ENCODE results near the gene COMT.

COMT gene

DNA sequence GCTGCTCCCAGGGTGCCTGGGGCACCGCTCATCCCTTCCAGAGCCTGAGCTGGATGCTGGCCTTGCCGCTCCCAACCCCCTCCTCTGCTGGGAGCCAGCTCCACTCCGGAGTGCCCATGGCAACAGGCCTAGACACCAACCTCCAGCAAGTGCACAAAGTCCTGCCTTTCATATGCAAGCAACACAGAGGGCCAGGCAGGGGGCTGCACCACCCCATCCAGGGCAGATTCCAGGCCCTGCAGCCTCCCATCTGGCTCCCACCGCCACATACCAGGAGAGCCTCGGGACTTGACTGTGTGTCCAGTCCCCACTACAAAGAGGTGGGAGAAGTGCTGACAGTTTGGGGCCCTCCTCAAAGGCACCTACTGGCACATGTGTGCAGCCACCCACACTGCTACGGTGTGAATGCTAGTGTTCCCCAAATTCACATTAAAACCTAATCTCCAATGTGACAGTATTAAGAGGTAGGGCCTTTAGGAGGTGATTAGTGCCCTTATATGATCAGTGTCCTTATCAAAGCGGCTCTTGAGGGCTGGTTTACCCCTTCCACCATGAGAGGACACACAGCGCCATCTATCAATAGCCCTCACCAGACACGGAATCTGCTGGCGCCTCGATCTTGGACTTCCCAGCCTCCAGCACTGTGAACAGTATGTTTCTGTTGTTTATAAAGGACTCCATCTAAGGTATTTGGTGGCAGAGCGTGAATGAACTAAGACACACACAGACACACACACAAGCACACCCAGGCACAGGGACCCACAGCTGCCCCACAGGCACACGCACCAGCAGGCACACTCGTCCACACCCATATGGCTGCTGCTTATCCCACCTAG lies 58.9 kb downstream of the COMT start:
- no peak for DNase-seq (ENCODE audit: extremely low read depth, low read depth)
- TF ChIP-seq, protein P1, sequence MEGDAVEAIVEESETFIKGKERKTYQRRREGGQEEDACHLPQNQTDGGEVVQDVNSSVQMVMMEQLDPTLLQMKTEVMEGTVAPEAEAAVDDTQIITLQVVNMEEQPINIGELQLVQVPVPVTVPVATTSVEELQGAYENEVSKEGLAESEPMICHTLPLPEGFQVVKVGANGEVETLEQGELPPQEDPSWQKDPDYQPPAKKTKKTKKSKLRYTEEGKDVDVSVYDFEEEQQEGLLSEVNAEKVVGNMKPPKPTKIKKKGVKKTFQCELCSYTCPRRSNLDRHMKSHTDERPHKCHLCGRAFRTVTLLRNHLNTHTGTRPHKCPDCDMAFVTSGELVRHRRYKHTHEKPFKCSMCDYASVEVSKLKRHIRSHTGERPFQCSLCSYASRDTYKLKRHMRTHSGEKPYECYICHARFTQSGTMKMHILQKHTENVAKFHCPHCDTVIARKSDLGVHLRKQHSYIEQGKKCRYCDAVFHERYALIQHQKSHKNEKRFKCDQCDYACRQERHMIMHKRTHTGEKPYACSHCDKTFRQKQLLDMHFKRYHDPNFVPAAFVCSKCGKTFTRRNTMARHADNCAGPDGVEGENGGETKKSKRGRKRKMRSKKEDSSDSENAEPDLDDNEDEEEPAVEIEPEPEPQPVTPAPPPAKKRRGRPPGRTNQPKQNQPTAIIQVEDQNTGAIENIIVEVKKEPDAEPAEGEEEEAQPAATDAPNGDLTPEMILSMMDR (IDR thresholded peaks at IDR 0.05; ENCODE audit: low read depth, low read length): no peak

DNA sequence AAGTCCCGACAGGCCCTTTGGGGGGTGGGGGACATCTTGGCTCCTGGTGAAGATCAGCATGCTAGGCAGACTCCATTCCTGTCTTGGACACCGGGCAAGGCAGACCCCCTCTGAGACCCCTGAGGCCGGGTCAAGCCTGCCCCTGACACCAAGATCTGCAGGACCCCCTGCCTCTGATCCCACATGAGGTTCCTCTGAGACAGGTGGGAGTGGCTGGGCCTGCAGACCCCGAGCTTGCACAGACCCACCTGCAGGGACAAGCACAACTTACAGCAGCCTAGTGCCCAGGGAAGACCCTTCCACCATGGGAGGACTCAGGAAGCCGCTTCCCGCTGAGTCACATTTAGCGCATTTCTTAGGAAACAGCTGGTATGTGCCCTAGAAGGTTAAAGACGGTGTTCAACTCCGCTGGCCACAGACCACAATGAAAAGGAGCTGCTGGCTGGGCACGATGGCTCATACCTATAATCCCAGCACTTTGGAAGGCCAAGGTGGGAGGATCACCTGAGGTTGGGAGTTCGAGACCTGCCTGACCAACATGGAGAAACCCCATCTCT lies 59.6 kb downstream of the COMT start:
- no peak for DNase-seq (ENCODE audit: extremely low read depth, low read depth)
- TF ChIP-seq, protein P1 (IDR thresholded peaks at IDR 0.05; ENCODE audit: low read depth, low read length): no peak

DNA sequence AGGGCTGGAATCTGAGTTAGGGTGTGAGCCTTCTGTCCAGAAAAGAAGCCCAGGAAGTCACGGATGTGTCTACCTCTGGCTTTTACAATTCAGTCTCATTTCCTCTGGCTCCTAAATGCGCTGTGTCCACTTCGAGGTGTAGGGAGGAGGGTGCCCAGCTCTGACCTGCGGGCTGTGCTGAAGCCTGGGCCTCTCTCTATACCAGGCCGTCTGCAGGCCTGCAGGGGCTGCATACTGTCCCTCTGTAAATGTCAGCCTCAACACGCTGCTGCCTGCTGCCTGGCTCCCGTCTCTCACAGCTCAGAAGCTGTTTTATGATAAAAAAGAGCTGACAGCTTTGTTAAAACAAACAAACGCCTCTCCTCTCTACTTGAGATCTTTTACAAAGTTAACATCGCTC lies 60.6 kb downstream of the COMT start:
- no peak for DNase-seq (ENCODE audit: extremely low read depth, low read depth)
- TF ChIP-seq, protein P1 (IDR thresholded peaks at IDR 0.05; ENCODE audit: low read depth, low read length): no peak

DNA sequence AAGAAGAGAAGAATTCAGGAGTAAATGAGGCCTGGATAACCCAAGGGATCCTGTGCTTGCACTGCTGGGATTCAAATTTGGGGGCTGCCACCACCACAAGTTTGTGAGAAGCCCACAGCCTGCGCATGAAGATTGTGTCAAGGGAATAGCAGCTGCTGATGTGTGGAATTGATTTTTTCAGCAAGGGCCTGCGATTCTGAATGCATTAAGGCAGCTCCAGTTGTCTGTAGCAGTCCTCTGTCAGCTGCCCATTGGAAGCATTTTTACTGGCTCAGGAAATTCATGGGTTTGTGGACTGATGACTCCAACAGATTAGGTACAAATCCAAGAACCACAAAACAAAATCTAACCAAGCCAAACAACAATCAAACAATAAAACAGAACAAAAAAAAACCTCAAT lies 61.1 kb downstream of the COMT start:
- no peak for DNase-seq (ENCODE audit: extremely low read depth, low read depth)
- TF ChIP-seq, protein P1 (IDR thresholded peaks at IDR 0.05; ENCODE audit: low read depth, low read length): no peak

DNA sequence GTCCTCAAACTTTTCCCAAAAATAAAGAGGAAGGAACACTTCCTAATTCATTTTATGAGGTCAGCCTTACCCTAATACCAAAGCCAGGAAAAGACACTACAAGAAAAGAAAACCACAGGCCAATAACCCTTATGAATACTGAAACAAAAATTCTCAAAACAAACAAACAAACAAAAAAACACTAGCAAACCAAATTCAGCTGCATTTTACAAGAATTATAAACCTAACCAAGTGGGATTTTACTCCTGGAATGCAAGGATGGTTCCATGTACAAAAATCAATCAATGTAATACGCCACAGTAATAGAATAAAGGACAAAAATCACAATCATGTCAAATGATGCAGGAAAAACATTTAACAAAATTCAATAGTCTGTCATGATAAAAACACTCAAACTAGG lies 61.7 kb downstream of the COMT start:
- no peak for DNase-seq (ENCODE audit: extremely low read depth, low read depth)
- TF ChIP-seq, protein P1 (IDR thresholded peaks at IDR 0.05; ENCODE audit: low read depth, low read length): no peak

DNA sequence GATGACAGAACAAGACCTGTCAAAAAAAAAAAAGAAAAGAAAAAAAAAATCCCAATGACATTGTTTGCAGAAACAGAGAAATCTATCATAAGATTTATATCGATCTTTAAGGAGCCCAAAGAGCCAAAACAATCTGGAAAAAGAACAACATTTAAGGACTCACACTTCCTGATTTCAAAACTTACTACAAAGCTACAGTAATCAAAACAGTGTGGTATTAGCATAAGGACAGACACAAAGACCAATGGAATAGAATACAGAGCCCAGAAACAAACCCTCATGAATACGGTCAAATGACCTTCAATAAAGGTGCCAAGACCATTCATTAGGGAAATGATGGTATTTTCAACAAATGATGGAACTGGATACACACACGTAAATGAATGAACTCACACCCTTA lies 62.9 kb downstream of the COMT start:
- DNase-seq (ENCODE audit: extremely low read depth, low read depth): no peak
- TF ChIP-seq, protein P1 (IDR thresholded peaks at IDR 0.05; ENCODE audit: low read depth, low read length): no peak

DNA sequence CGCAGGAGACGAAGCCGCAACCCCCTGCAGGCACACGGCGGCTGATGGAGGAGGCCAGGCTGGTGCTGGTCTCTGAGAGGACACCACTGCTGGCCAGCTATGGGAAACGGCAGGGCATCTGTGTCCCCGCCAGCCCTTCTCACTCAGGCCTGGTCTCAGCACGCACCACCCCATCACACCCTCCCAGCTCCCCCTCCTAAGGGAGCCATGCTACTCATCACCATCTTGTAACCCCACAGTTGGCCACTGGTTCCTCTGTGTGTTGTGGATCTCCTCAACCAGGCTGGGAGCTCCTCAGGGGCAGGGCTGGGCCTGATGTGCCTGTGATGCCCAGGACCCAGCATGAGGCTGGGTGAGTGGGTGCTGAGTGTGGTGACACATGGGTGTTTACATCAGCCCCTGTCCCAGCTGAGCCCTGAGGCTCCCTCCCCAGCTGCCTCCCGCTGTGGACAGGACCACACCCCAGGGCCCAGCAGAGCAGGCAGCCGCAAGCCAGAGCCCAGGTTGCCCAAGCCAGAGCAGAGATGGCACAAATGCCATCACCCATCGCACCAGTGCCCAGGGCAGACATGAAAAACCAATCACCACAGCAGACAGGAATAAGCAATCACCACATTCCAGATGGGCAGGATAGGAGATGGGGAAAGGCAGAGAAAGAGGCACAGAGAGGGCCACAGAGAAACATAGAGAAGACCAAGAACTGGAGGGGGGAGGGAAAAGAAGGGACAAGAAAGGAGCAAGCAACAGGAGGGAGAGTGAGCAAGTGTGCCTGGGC lies 66.8 kb downstream of the COMT start:
- TF ChIP-seq, protein P1 (IDR thresholded peaks at IDR 0.05; ENCODE audit: low read depth, low read length): no peak
- DNase-seq (ENCODE audit: extremely low read depth, low read depth): no peak
